Inflammatory macrophage treated with lipopolysaccharide for 4 hours (primary cell): ENCODE measurements around the gene ZBTB4.

Experiments
- DNase-seq: peaks from one replicate; pipeline ENCODE4 v3.0.0-alpha.2; 2020

The ZBTB4 gene

DNA sequence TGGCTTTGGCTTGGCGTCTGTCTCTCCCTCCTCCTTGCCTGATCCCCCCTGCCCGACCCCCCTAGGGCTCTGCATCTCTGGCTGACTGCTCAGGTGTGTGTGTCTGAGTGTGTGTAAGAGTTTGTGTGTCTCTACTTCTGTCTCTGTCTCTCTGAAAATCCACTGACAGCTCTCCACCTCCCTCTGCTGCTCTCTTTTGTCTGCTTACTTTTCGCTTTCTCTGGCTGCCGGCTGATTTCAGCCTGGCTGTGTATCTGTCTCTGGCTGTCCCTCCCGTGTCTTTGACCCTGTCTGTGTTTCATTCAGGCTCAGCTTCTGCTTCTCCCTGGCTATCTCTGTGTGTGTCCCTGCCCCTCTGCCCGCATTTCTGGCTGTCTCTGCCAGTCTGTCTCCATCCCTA lies 63.1 kb downstream of the ZBTB4 start:
- no peak for DNase-seq

DNA sequence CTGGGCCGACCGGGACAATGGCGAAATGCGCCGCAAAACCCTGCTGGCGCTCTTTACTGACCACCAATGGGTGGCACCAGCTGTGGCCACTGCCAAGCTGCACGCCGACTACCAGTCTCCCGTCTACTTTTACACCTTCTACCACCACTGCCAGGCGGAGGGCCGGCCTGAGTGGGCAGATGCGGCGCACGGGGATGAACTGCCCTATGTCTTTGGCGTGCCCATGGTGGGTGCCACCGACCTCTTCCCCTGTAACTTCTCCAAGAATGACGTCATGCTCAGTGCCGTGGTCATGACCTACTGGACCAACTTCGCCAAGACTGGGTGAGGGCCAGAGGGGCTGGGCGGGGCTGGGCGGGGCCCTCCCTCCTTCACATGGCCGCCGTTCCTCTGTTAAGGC lies 63.6 kb downstream of the ZBTB4 start:
- DNase-seq, result no peak

GRCh38 chr17:7414837-7415236 lies 64.6 kb downstream of the ZBTB4 start:
- DNase-seq, result no peak

DNA sequence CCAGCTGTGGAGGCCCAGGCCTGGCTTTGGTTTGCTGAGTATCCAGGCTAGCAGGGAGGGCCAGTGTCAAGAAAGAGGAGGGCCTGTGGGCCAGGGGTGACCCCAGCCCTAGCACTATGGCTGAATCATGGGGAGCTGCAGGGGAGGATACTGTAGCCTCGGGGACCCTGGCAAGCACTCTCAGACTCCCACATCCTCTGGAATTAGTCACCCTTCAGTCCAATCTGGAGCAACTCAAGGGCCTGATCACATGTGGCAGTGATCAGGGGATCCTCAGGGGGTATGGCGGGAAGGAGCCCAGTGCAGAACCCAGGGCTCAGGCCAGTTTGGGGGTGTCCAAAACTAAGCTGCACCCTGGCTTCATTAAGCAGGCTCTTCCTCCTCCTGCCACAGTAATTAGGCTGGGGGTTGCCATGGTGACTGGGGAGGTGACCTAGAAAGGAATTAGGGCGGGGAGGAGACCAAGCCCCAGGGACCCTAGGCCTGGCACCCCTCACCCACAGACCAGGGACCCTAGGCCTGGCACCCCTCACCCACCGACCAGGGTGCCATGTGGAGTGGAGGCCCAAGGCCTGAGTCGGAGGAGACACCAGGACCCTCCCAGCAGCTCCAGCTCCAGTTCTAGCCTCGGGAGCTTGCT lies 66.0 kb downstream of the ZBTB4 start:
- no peak for DNase-seq

DNA sequence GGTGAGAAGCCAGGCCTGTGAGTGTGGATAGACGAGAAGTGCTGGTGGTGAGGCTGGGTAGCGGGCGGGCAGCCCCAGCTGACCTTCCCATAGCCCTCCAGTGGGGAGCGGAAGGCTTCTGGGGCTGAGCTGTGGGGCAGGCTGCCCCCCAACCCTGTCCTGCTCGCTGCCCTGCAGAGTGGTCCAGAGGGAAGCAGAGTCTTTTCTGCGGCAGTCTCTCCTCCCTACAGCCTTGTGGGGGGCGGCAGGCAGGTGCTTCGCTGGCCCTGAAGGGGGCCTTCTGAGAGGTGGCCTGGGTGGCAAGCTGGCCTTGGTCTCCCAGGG lies 68.0 kb downstream of the ZBTB4 start:
- no peak for DNase-seq

- DNase-seq, result no peak
These were observed 68.6 kb downstream of the ZBTB4 start for GRCh38 chr17:7410634-7411426.

DNA sequence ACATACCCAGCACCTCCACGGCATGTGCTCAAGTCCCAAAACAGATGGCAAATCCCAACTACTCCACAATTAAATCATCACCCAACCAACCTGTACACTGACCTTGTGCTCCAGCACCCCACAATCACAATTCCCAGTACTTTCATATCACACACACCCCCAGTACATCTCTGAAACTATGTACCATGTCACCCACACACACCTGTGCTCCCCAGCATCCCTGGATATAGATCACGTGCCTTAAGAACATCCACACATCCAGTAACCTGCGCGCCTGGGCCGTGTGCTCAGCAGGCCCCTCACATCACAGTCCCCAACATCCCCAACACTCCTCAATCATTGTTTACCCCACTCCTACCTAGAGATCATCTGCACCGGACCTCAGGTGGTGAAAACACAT lies 69.7 kb downstream of the ZBTB4 start:
- no peak for DNase-seq
